ENCODE data around the gene NBPF1. TPM values are rescaled to one million over a fixed set of nuclear protein-coding genes. Genes with fewer than 3 reads are reported as not detected.
A peak's percentile ranks its signal among the peaks of the same experiment; 100 is the strongest.
"Not testable (repeated sequence)": the region's sequence is repeated elsewhere in the genome, so short reads cannot be mapped to it uniquely, and the experiment has no call there.

NBPF1 gene
- total RNA-seq = 10 to 100 TPM; 22.9 to 63.6 (median 41.6) TPM

DNA sequence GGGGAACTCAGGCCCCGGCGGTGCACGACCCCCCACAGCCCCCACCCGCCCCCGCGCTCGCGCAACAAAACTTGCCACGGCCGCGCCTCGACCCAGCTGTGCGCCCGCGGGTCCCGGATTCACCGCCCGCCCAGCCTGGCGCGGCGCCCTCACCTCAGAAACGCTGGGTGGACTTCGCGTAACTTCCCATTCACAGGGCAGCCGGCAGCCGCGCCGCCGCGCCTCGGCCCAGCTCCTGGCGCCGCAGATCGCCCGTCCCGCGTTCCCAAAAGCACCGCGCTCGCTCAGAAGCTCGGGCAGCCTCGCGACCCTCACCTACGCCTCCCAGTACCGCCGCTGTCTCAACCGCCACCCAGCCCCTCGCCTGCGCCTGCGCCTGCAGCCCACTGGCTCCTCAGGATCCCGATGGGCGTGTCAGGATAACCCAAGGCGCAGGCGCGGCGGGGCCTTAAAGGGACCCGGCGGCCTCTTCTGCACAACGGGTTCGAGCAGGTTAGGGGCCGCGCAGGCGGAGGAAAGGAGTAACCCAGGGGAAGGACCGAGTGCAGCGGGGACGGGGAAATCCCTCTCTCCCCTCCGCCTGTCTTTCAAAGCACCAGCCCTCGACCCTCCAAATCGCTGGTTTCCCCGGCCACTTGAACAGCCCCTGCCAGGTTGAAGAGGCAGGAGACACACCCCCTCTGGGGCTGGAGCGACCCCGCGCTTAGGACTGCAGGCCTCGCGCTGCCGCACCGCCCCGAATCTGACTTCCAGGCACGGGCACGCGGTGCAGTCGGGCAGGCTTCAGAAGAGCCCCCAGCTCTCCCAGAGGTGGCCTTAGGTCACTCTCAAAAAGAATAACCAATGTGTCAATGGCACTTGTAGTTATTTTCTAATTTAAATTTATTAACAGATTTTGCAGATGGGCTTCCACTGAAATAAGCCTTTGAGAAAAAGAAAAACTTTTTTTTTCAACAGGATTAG is at the start of gene NBPF1:
Gene NBPF1, minus strand, starts transcription at position 380 of the 963 bp plus-strand sequence.
- ATAC-seq (ENCODE audit: low FRiP score) (peak; percentile 96), DNase-seq (ENCODE audit: low spot score) (peak; percentile 99)
- TF ChIP-seq, protein P1, sequence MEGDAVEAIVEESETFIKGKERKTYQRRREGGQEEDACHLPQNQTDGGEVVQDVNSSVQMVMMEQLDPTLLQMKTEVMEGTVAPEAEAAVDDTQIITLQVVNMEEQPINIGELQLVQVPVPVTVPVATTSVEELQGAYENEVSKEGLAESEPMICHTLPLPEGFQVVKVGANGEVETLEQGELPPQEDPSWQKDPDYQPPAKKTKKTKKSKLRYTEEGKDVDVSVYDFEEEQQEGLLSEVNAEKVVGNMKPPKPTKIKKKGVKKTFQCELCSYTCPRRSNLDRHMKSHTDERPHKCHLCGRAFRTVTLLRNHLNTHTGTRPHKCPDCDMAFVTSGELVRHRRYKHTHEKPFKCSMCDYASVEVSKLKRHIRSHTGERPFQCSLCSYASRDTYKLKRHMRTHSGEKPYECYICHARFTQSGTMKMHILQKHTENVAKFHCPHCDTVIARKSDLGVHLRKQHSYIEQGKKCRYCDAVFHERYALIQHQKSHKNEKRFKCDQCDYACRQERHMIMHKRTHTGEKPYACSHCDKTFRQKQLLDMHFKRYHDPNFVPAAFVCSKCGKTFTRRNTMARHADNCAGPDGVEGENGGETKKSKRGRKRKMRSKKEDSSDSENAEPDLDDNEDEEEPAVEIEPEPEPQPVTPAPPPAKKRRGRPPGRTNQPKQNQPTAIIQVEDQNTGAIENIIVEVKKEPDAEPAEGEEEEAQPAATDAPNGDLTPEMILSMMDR (IDR thresholded peaks at IDR 0.05) = no peak

DNA sequence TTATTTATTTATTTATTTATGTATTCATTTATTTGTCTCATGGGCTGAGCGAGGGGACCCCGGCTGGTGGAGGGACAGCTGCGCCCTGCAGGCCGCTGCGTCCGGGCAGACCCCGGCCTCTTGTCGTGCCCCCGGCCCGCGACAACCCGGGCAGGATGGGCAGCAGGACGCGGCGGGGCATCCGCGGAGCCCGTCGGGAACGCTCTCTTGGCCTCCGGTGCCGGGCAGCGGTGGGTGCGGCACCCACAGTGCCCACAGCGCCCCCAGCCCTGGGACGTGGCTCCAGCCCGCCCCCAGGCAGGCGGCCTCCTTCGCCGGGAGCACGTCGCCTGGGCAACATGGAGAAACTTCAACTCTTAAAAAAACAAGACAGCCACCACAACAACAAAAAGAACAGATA is 44.9 kb upstream of the NBPF1 start:
- DNase-seq (ENCODE audit: low spot score) = not testable (repeated sequence)
- ATAC-seq (ENCODE audit: low FRiP score) = peak; percentile 65

DNA sequence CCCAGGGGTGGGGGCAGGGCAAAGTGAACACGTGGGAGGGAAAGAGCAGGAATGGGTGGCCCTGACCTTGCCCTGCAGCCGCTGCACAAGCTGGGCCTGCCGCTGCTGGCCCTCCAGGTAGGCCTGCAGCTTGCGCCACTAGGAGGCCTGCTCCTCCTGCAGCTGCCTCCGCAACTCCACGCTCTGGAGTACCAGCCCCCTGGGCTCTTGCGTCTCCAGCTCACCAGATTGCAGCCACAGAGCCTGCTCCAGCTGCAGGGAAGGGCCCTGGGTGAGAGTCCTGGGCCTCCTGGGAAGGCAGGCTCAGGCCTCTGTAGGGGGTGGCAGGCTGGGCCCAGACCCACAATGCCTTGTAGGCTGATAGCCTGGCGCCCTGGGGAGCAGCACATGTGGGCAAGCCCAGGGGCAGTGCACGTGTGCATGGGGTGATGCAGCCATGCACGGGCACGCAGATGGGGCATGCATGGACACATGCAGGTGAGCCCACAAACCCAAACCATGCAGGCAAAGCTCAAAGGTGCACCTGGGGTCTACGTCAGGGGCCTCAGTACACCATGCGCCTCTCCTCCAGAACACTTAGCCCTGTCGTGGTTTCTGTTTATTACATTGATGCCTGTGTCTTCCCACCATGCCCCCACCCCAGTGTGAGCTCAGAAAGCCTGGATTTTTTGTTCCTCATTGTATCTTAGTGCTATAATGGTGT is 43.8 kb upstream of the NBPF1 start:
- peak; percentile 33 for ATAC-seq (ENCODE audit: low FRiP score)
- DNase-seq (ENCODE audit: low spot score) = not testable (repeated sequence)

DNA sequence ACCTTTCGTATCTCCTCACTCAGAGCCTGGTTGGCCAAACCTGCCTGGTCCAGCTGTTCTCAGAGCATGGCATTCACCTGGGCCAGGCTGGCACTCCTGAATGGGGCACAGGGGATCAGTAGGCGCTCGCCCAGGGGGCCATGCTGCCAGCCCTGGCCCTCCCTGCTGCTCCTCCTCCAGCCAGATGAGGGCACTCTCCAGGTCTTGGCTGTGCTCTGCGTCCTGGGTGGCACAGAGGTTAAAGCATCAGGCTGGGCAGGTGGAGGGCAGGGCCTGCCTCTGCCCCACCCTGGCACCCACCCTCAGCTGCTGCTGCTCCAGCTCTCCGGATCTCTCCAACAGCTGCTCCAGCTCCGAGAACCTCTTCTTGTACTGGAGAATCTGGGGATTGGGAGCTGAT is 43.2 kb upstream of the NBPF1 start:
- not testable (repeated sequence) for DNase-seq (ENCODE audit: low spot score); ATAC-seq (ENCODE audit: low FRiP score)

DNA sequence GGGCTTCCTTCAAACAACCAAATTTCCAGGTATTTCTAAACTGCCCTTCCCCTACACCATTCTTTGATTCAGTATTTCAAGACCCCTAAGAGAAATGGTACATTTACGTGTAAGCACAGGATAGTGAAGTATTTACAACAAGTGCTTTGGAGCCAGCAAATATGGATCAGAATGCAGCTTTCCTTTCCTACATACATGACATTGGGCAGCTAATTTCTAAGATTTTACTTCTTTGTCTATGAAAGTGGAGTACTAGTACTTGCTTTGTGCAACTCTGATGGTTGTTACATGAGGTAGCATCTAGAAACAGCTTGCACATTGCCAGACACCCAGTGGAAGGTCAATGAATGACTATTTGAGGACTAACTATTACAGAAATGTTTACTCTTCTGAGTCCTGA is 38.2 kb upstream of the NBPF1 start:
- not testable (repeated sequence) for DNase-seq (ENCODE audit: low spot score); ATAC-seq (ENCODE audit: low FRiP score)

DNA sequence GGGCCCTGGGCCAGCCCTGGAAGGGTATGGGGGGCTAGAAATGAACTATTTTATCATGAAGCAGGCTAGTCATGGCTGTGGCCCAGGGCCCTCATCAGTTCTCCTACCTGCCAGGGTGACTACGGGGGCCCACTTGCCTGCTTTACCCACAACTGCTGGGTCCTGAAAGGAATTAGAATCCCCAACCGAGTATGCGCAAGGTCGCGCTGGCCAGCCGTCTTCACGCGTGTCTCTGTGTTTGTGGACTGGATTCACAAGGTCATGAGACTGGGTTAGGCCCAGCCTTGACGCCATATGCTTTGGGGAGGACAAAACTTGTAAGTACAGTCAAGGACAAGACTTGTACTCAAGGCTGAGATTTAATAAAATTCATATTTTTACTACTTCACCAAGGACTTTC is 36.6 kb upstream of the NBPF1 start:
- DNase-seq (ENCODE audit: low spot score); ATAC-seq (ENCODE audit: low FRiP score): not testable (repeated sequence)

DNA sequence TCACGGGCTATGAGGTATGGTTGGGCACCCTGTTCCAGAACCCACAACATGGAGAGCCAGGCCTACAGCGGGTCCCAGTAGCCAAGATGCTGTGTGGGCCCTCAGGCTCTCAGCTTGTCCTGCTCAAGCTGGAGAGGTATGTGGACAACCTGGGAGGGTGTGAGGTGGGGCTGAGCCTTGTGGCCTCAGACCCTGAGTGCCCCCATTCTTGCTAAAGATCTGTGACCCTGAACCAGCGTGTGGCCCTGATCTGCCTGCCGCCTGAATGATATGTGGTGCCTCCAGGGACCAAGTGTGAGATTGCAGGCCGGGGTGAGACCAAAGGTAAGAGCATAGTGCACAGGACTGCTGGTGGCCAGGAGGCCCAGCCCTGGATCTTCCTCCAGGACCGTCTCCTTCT is 36.0 kb upstream of the NBPF1 start:
- DNase-seq (ENCODE audit: low spot score); ATAC-seq (ENCODE audit: low FRiP score): not testable (repeated sequence)

DNA sequence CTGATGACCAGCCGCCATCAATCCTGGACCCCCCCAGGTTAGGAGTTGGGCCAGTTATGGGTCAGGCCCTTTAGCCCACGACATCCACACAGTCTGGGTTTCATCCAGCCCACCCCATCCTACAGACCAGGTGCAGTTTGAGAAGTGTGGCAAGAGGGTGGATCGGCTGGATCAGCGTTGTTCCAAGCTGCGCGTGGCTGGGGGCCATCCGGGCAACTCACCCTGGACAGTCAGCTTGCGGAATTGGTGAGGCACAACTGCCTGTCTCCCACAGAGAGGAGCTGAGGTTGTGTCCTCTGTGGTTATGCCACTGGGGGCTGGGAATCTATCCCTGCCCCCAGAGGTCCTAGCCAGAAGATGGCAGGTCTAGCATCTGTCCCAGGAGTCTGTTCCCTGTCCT is 35.4 kb upstream of the NBPF1 start:
- DNase-seq (ENCODE audit: low spot score) = peak; percentile 19
- ATAC-seq (ENCODE audit: low FRiP score) = not testable (repeated sequence)

DNA sequence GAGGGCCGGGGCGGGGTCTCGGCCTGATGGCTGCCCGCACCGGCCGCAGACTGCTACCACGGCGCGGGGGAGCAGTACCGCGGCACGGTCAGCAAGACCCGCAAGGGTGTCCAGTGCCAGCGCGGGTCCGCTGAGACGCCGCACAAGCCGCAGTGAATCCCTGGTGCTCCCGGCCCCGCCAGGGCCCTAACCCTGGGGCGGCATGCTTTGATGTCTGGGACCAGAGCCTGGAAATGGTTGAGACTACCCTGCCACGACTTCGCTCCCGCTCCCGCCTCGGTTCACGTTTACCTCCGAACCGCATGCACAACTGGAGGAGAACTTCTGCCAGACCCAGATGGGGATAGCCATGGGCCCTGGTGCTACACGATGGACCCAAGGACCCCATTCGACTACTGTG is 34.9 kb upstream of the NBPF1 start:
- not testable (repeated sequence) for DNase-seq (ENCODE audit: low spot score)

DNA sequence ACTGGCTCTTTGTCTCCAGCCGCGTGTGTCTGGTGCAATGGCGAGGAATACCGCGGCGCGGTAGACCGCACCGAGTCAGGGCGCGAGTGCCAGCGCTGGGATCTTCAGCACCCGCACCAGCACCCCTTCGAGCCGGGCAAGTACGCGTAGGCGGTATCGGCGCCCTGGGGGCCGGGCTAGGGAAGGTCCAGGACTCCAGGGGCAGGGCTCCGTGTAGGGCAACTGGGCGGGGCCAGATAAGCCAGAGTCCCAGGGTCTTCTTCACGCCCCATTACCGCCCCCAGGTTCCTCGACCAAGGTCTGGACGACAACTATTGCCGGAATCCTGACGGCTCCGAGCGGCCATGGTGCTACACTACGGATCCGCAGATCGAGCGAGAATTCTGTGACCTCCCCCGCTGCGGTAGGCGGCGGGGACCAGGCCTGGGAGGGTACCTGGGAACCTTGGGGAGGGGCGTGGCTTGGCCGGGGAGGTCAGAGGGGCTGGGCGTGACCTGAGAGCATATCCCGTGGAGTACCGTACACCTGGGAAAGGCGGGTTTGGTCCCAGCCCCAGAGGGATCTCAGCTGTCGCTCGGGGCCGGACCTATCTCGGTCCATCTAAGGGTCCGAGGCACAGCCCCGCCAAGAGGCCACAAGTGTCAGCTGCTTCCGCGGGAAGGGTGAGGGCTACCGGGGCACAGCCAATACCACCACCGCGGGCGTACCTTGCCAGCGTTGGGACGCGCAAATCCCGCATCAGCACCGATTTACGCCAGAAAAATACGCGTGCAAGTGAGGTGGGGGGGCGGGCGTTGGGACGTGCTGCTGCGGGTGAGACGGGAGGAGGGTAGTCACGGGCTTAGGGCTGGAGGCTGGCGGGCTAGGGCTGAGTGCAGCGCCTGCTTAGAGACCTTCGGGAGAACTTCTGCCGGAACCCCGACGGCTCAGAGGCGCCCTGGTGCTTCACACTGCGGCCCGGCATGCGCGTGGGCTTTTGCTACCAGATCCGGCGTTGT is 34.1 kb upstream of the NBPF1 start:
- ATAC-seq (ENCODE audit: low FRiP score) (peak; percentile 15), DNase-seq (ENCODE audit: low spot score) (peak; percentile 21)

More for the DNA sequence above, 34.9 kb upstream of the NBPF1 start:
- ATAC-seq (ENCODE audit: low FRiP score) = not testable (repeated sequence)

DNA sequence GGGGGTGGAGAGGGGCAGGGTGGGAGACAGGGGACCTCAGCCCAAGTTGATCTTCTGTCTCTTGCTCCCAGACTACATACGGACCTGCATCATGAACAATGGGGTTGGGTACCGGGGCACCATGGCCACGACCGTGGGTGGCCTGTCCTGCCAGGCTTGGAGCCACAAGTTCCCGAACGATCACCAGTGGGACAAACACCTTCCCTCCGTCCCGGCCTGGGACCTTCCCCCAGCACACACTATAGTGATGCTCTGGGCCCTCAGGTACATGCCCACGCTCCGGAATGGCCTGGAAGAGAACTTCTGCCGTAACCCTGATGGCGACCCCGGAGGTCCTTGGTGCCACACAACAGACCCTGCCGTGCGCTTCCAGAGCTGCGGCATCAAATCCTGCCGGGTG is 33.4 kb upstream of the NBPF1 start:
- not testable (repeated sequence) for DNase-seq (ENCODE audit: low spot score); ATAC-seq (ENCODE audit: low FRiP score)

DNA sequence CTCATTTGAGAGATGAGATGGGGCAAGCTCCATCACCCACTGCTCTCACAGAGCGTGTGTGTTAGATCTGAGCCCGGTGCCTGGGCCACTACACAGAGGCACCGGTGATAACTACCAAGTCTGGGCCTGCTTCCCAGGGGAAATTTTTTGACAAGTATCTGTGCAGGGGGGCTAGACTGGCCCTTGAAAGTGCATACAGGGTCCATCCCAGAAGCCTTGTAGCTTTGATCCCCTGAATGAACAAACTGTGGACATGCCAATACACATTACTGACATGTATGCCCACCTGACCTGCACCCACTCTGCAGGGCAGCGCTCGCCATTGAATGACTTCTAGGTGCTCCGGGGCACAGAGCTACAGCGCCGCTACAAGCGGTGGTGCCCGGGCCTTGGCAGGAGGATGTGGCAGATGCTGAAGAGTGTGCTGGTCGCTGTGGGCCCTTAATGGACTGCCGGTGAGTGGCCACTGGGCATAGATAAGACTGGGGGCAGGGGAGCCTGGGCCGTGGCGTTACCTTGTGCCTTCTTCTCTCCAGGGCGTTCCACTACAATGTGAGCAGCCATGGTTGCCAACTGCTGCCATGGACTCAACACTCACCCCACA is 32.8 kb upstream of the NBPF1 start:
- not testable (repeated sequence) for ATAC-seq (ENCODE audit: low FRiP score)

DNA sequence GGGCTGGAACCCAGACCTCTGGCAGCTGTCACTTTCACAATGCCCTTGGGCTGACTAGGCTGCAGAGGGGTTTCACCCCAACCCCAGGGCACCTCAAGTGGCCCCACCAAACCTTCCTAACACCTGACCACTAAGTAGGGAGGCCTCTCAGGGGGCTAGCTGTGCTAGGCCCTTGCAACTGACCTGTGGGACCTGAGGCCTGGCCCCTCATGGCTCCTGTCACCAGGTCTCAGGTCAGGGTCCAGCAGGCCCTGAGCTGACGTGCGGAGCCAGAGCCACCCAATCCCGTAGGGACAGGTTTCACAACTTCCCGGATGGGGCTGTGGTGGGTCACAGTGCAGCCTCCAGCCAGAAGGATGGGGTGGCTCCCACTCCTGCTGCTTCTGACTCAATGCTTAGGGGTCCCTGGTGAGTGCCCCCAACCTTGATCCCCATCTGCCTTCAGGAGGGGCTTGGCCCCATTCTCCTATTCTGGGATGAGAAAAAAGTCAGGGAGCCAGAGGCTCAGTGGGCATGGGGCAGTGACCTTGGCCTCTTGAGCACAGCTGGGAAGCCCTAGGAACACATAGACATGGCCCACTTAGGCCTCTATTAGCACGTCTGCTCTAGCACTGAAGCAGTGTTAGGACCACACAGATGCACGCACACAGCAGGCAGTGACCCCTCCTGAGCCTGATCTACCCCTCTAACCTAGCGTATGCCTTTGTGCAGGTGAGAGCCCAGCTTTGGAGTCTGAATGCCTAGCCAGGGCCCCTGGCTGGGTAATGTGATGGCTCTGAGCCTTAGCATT is 32.1 kb upstream of the NBPF1 start:
- DNase-seq (ENCODE audit: low spot score) (peak; percentile 23), ATAC-seq (ENCODE audit: low FRiP score) (peak; percentile 0)

More for the DNA sequence above, 32.8 kb upstream of the NBPF1 start:
- peak; percentile 22 for DNase-seq (ENCODE audit: low spot score)

DNA sequence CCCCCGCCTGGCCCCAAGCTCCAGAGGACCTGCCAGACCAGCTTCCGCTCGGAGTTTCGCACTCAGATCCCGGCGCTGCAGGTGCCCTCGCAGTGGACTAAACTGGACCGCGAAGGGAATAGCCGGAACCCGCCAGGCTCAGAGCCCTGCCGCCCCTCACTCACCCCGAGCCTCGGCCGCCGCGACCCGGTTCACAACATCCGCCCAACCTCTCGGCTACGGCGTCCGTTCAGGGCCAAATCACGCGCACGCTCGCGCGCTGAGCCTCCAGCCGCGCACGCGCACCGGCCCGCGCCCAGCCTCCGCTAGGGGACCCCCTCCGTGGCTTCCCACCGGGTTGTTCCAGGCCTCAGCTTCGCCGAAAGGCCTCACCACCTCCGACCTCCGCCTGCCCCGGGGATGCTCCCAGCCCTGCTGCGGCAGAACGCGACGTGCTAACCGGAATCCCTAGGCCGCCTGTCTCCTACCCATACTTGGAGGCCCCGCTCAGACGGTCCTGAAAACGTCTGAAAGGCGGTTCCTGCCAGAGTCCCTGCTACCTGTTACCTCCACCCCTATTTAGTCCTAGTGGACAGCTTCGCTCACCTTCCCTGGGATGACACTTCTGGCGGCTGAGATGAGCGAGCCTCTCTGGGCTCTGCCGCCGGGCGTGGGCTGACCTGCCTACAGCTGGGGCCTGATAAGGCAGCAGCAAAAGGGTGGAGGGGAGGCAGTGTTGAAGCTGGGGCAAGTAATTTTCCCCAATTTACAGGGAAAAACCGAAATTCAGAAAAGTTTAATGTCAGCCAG is 31.3 kb upstream of the NBPF1 start:
- DNase-seq (ENCODE audit: low spot score) = peak; percentile 99
- ATAC-seq (ENCODE audit: low FRiP score) = peak; percentile 85

All from omental fat pad (tissue), 4 donors.